C4-2B (cell line): ENCODE measurements around the gene ZFYVE28.

Source experiments
- H3K27ac ChIP-seq: fragments of 450-650 bp; 2 replicates; pipeline ENCODE4 v1.5.1; 2017
- ZFX ChIP-seq: fragments of 450-650 bp; IDR thresholded peaks from 2 replicates; pipeline ENCODE4 v1.6.1; 2017
- TF ChIP-seq, protein P1 (sequence below): fragments of 450-650 bp; conservative IDR thresholded peaks from 2 replicates; pipeline ENCODE4 v1.5.1; 2017; ENCODE audit warnings: mild to moderate bottlenecking

ZFYVE28 gene

DNA sequence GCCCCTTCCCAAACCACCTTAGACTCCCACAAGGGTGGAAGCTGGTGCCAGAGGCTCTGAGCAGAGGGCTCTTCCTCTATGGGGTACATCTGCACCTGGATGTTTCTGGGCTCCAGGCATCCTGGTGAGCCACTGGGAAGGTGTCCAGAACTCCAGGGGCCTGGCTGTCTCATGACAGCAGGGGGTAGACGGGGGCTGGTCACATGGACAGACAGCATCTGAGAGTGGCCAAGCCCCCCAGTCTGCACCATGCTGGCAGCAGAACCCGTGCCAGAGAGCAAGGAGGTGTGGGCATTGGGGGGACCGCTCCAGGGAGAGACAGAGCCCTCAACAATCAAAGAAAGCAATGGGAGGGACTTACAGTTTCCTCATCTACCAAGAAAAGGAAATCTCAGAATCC is 39.5 kb downstream of the ZFYVE28 start:
- H3K27ac ChIP-seq: no peak overlapping the region
- TF ChIP-seq, protein P1, sequence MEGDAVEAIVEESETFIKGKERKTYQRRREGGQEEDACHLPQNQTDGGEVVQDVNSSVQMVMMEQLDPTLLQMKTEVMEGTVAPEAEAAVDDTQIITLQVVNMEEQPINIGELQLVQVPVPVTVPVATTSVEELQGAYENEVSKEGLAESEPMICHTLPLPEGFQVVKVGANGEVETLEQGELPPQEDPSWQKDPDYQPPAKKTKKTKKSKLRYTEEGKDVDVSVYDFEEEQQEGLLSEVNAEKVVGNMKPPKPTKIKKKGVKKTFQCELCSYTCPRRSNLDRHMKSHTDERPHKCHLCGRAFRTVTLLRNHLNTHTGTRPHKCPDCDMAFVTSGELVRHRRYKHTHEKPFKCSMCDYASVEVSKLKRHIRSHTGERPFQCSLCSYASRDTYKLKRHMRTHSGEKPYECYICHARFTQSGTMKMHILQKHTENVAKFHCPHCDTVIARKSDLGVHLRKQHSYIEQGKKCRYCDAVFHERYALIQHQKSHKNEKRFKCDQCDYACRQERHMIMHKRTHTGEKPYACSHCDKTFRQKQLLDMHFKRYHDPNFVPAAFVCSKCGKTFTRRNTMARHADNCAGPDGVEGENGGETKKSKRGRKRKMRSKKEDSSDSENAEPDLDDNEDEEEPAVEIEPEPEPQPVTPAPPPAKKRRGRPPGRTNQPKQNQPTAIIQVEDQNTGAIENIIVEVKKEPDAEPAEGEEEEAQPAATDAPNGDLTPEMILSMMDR: no peak
- TF ChIP-seq ZFX: no peak

DNA sequence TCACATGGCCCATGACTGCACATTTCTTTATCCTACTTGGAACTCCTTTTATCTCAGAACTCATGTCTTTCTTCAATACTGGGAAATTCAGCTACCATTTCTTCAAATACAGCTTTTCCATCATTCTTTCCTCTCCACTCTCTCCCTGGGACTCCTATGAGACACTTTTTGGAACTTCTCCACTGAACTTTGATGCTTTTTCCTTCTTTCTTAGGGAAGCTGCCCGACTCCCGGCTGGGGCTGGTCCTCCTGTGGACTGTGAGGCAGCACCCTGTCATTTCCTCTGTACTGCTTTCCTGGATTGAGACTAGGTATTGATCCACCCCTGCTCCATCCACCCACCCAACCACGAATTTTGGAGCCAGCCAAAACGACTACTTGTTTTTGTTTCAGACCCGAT is 40.0 kb downstream of the ZFYVE28 start:
- TF ChIP-seq, protein P1: no peak
- TF ChIP-seq ZFX: no peak
- no peak overlapping the region for H3K27ac ChIP-seq

DNA sequence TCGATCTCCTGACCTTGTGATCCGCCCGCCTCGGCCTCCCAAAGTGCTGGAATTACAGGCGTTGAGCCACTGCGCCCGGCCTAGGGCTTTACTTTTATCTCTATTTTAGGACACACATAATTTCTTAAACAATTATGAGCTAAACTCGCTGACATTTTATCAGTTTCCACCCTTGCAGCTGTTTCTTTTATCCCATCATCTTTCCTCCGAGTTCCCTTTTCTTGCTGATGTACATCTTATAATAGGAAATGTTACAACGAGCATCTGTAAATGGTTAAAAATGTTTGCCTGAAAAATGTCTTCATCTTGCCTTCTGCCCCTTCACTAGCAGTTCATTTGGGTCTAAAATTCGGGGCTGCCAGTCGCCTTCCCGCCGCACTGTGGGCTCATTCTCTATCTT is 41.2 kb downstream of the ZFYVE28 start:
- TF ChIP-seq ZFX: no peak
- TF ChIP-seq, protein P1: no peak
- H3K27ac ChIP-seq: no peak overlapping the region

DNA sequence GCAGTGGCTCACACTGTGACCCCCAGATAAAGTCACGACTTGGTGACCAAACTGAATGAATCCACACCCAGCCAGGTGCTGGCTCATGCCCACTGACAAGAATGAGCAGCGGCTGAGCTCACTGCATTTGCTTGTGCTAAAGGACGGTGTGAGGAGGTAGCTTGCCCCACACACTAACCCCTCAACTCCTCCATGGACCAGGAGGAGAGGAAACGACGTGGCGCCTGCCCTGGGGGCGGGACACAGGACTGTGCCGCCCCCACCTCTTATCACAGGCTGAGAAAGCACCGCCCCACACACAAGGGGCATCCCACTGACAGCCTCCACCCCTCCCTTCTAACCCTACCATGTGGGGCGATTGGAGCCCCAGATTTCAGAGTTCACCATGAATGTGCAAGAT is 43.0 kb downstream of the ZFYVE28 start:
- TF ChIP-seq ZFX: no peak
- TF ChIP-seq, protein P1: no peak

DNA sequence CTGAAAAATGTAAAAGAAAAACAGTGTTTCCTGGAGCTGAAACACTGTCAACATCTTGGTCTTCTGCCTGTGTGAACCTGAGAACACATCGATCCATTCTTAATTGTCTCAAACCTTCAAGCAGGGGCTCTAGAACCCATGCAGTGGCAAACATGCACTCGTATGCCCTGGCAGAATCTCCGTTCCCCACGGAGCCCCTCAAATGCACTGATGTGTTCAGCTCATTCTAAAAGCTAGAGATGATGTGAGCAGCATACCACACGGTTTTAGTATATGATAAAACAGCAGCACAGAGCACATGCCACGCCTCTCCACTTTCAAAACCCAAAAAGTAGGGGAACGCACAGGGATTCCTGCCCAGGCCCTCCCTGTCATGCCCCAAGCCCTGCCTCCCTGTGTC is 44.9 kb downstream of the ZFYVE28 start:
- H3K27ac ChIP-seq: no peak overlapping the region
- TF ChIP-seq, protein P1: no peak
- no peak for TF ChIP-seq ZFX

More for the DNA sequence above, 43.0 kb downstream of the ZFYVE28 start:
- no peak overlapping the region for H3K27ac ChIP-seq

DNA sequence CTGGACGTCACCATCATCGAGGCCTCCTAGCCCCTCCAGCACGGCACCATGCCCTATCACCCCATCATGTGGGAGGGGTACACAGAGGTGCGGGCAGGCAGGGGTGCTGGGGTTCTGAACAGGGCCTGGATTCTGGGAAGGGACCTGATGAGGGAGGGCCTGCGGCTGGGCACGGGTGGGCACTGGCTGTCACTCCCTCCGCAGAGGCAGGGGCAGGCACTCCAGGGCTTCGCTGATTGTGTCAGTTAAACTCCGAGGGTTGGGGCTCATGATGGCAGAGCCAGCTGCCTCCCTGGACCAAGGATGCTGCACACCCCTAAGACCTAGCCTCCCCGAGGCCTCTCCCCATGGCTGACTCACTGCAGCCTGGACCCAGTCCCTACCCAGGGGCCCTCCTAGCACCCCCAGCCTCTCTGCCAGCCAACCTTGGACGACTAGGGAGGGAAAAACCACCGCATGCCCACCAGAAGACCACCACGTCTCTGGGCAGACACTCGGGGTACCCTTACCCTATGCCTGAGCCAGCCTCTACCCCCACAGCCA is 45.9 kb downstream of the ZFYVE28 start:
- TF ChIP-seq, protein P1: no peak
- no peak for TF ChIP-seq ZFX
- no peak overlapping the region for H3K27ac ChIP-seq

DNA sequence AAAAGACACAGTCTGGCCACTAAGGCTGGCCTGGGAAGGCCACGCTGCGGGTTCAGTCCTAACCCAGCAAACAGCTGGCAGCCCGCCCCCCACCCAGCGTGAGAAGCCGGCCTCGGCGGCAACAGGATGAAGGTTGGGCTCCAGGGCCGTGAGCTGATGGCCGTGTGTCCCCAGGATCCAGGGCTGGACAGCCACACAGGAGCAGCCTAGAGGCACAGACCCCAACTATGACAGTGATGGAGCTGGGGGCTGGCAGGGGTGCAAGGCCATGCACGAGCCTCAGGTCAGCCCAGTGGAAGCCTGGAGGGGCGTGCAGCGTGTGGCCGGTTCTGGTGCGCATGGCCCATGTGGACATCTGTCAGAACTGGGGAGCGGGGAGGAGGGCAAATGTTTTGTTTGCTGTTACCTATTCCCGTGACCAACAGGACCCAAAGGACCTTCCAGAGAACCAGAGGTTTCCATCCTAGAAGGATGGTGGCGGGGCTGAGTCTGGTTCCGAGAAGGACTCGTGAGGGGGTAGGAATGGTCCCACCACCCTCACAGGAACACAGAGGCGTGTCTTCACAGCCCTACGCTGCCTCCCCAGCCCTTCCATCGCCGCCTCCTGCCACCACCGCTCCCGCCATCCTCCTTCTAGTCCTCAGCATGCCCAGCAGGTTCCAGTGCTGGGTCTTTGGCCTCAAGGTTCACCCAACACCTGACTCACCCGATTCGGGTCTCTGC is 46.5 kb downstream of the ZFYVE28 start:
- TF ChIP-seq, protein P1: no peak
- no peak overlapping the region for H3K27ac ChIP-seq
